HG03097 (cell line): ENCODE data around the gene IKBKE.

Experiments
- ATAC-seq: cut with Tn5 transposase; IDR thresholded peaks from one replicate; pipeline ENCODE4 v1.9.1; 2021; ENCODE audit not compliant: unreplicated experiment, low FRiP score

IKBKE gene

DNA sequence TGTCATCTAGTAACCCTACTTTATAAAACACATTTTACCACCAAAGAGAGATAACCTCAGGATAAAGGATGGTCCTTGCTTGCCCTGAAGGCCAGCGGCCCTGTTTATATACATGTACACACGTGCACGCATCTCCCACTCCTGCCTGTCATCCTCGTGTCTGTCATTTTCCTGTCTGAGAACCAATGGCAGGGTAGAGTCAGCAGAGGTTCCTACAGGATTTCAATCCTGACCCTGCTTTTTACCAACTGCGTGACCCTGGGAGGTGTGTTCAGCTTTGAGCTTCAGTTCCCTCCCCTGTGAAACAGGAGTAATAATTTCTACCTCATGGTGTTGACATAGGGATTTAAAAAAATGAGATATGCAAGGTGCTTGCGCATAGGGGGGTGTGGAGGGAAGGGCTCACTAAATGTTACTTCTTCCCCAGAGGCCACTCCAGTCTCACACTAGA lies 24.8 kb downstream of the IKBKE start:
- no peak for ATAC-seq

- no peak for ATAC-seq
These were observed 25.3 kb downstream of the IKBKE start for GRCh38 chr1:206495493-206496046.

- ATAC-seq: peak; percentile 52
These were observed 26.0 kb downstream of the IKBKE start for GRCh38 chr1:206496131-206496793.

DNA sequence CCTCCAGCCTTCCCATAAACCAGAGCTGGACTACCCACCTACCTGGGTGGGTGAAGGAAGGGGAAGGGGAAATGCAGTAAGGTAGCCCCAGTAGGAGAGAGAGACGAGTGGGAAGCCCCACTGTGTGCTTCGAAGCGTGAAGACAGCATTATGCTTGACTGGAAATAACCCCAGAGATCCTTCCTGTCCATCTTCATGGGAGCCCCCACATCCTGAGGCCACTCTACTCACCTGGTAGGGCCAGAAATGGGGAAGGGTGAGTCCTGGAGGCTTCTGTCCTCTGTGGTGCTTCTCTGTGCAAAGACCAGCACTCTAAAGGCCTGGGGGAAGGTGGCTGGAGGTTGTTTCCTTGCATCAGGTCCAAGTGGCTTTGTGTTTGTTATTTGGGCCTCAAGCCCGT lies 27.1 kb downstream of the IKBKE start:
- ATAC-seq: no peak

DNA sequence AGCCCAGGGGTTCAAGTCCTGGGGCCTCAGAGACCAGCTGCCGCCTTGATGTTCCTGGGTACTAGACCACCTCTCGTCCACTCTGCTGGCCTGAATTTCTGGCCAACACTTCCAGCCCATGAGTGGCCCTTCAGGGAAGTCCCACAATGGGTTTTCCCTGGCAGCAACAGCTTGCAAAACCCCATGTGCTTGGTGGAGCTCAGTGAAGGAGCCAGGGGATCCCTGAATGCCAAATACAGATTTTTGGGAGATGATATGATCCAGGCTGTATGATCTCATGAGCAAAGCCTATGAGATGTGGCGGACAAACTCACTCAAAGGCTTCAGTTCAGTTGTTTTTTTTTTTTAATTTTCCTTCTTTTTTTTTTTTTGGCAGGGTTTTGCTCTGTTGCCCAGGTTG lies 27.5 kb downstream of the IKBKE start:
- ATAC-seq: no peak

GRCh38 chr1:206498685-206499084 lies 28.4 kb downstream of the IKBKE start:
- no peak for ATAC-seq

GRCh38 chr1:206500046-206500445 lies 29.8 kb downstream of the IKBKE start:
- no peak for ATAC-seq

- ATAC-seq: no peak
These were observed 31.6 kb downstream of the IKBKE start for GRCh38 chr1:206501881-206502280.

DNA sequence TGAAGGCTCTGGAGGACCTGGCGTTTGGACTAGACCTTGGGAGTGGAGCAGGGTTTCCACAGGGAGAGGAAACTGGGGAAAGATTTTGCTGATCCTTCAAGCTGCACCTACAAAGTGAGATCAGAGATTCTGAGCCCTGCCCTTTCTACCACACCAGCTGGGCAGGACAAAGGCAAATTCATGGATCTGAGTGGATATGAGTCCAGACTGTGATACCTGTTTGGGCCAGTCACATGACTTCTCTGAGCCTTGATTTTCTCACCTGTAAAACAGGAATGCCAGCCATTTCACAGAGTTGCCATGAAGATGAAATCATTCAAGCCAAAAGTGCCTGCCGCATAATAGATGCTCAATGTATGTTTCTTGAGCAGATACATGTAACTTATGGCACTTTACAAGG lies 32.1 kb downstream of the IKBKE start:
- no peak for ATAC-seq

- ATAC-seq: no peak
These were observed 32.5 kb downstream of the IKBKE start for GRCh38 chr1:206502812-206503211.

- ATAC-seq: peak; percentile 54
These were observed 33.5 kb downstream of the IKBKE start for GRCh38 chr1:206503591-206504362.

GRCh38 chr1:206504363-206504713 lies 34.1 kb downstream of the IKBKE start:
- ATAC-seq: no peak

- no peak for ATAC-seq
These were observed 35.6 kb downstream of the IKBKE start for GRCh38 chr1:206505702-206506355.

- ATAC-seq: no peak
These were observed 36.4 kb downstream of the IKBKE start for GRCh38 chr1:206506405-206507283.

DNA sequence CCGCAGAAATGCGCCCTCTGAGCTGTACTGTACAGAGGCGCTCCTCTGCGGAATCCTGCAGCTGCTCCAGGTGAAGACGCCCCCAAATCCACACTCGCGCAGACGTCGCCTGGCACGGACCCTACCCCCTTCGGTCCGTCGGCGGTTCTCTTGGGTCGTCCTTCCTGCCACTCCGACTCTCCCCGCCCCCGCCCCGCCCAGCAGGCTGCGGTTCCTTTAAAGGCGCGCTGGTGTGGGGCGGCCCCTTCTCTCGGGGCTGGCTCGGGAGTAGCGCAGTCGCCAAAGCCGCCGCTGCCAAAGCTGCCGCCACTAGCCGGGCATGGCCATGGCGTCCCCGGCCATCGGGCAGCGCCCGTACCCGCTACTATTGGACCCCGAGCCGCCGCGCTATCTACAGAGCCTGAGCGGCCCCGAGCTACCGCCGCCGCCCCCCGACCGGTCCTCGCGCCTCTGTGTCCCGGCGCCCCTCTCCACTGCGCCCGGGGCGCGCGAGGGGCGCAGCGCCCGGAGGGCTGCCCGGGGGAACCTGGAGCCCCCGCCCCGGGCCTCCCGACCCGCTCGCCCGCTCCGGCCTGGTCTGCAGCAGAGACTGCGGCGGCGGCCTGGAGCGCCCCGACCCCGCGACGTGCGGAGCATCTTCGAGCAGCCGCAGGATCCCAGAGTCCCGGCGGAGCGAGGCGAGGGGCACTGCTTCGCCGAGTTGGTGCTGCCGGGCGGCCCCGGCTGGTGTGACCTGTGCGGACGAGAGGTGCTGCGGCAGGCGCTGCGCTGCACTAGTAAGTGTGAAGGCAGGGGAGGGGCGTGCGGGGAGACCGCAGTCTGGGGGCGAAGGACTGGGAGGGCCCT lies 37.2 kb downstream of the IKBKE start, which contains the start of gene RASSF5:
RASSF5 (plus strand) TSS at position 248 of the 846 bp plus-strand sequence; CDS start at position 320, 72 bp downstream.
- ATAC-seq: no peak

DNA sequence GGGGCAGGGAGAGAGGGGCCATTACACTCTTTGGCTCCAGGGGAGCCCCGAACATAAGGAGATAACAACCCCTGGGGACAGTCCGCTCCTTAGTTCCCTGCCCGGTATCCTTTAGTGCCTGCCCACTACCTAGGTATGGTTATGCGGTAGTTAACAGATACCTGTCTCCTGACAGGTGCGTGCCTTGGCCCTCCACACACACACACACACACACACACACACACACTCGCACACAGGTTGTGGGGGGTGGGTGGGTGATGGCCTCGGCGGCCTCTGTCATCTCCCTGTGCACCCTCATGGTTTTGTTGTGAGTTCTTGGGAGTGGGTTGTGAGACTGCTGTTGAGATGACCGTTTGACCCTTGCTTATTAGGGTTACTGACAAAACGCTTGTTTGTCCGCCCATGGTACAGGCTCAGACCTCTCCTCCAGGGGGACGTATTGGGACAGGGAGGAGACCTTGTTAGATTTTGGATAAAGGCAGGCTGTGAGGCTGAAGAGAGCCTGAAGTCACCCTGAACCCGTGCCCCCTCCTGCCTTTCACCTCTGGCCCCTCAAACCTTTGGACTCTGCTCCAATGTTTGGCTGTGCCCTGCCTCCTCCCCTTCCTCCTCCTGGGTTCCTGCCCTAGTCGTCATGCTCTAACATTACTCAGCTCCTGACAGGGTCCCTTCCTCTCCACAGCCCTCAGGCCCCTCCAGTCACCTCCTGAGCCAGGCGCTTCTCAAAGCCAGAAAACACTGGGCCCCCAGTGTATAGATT lies 38.0 kb downstream of the IKBKE start:
- ATAC-seq: no peak

GRCh38 chr1:206508956-206509355 lies 38.7 kb downstream of the IKBKE start:
- no peak for ATAC-seq

- no peak for ATAC-seq
These were observed 39.5 kb downstream of the IKBKE start for GRCh38 chr1:206509612-206510257.
